K562 (cell line): ENCODE results near the gene SLC35D2. TPM values are rescaled to one million over a fixed set of nuclear protein-coding genes. Genes with fewer than 3 reads are reported as not detected.

Experiments
- CHCHD3 ChIP-seq: fragments of 250-450 bp; sonication (Bioruptor Pico); IDR thresholded peaks from 2 replicates; pipeline ENCODE4 v2.1.2; 2022; ENCODE audit warnings: mild to moderate bottlenecking
- CHD7 ChIP-seq: fragments of 200-600 bp; sonication (generic); IDR thresholded peaks from one replicate; pipeline ENCODE4 v1.6.1; 2012; ENCODE audit warnings: mild to moderate bottlenecking, low read depth, low read length, inconsistent platforms
- COPS2 ChIP-seq: fragments of 450-650 bp; conservative IDR thresholded peaks from 2 replicates; pipeline ENCODE4 v1.6.1; 2016; ENCODE audit warnings: mild to moderate bottlenecking, moderate library complexity
- E2F8 ChIP-seq: fragments of 450-650 bp; IDR thresholded peaks from 2 replicates; pipeline ENCODE4 v1.7.1; 2018; ENCODE audit warnings: mild to moderate bottlenecking, low read depth; ENCODE audit not compliant: partially characterized antibody
- GATAD2A ChIP-seq: fragments of 450-650 bp; IDR thresholded peaks from 2 replicates; pipeline ENCODE4 v1.6.1; 2017
- LCOR ChIP-seq: sonication (generic); formaldehyde crosslinking; IDR thresholded peaks from 2 replicates; pipeline ENCODE4 v1.8.0; 2022; ENCODE audit warnings: mild to moderate bottlenecking, missing genetic modification reagents
- NBN ChIP-seq: fragments of 450-650 bp; IDR thresholded peaks from 2 replicates; pipeline ENCODE4 v1.6.1; 2016; ENCODE audit warnings: low read depth, mild to moderate bottlenecking
- NFYB ChIP-seq: IDR thresholded peaks from 2 replicates; pipeline ENCODE4 v1.6.1; 2011; ENCODE audit warnings: mild to moderate bottlenecking, moderate library complexity; ENCODE audit not compliant: insufficient read length; ENCODE audit errors: extremely low read depth
- RBBP5 ChIP-seq: fragments of 200-600 bp; sonication (generic); IDR thresholded peaks from 2 replicates; pipeline ENCODE4 v1.6.1; 2012; ENCODE audit warnings: borderline replicate concordance, mild to moderate bottlenecking, low read length, control low read depth, inconsistent platforms; ENCODE audit not compliant: insufficient read depth, poor library complexity, severe bottlenecking
- ZNF274 ChIP-seq: IDR thresholded peaks from 2 replicates; pipeline ENCODE4 v1.6.1; 2011; ENCODE audit warnings: low read depth, mild to moderate bottlenecking, low read length, moderate library complexity, borderline replicate concordance
- polyA plus RNA-seq, 8 experiments: library from polyadenylated mRNA; depleted of rRNA in 4 of 8; stranded (reverse) in 5 of 8; unstranded in 3 of 8; fragments of >200 nt; fragmentation: Nextera tagmentation in 2 of 8; fragmentation: Illumina TruSeq in 1 of 8; extraction: Ambion mirVana in 2 of 8; extraction: Trizol in 1 of 8; gene quantifications; 2 replicates each; pipeline versions ENCODE4 v1.2.1 to v1.2.3, GENCODE V29; 2011 to 2014; ENCODE audit warnings: inconsistent platforms in 1 of 8, missing spikeins in 1 of 8
- total RNA-seq, 7 experiments: library from RNA; depleted of rRNA in 6 of 7; stranded (reverse); fragments of >200 nt in 6 of 7; fragmentation: Illumina TruSeq in 2 of 7; extraction: Trizol in 2 of 7; gene quantifications; 2 replicates each; pipeline versions ENCODE4 v1.2.1 to v1.2.3, GENCODE V29; 2011 to 2021; ENCODE audit warnings: low replicate concordance in 1 of 7
- TF ChIP-seq, protein P1 (sequence below): IDR thresholded peaks from 2 replicates; pipeline ENCODE4 v1.6.1; 2012; ENCODE audit warnings: low read depth, low read length, improper control_type of control experiment, borderline replicate concordance

The SLC35D2 gene
- total and polyA plus RNA-seq, 9 of the 15 experiments (the other 6 are each of a cell fraction or from before 2014, with no cell fraction given), result 2.9 to 14.9 (median 11.7) TPM

DNA sequence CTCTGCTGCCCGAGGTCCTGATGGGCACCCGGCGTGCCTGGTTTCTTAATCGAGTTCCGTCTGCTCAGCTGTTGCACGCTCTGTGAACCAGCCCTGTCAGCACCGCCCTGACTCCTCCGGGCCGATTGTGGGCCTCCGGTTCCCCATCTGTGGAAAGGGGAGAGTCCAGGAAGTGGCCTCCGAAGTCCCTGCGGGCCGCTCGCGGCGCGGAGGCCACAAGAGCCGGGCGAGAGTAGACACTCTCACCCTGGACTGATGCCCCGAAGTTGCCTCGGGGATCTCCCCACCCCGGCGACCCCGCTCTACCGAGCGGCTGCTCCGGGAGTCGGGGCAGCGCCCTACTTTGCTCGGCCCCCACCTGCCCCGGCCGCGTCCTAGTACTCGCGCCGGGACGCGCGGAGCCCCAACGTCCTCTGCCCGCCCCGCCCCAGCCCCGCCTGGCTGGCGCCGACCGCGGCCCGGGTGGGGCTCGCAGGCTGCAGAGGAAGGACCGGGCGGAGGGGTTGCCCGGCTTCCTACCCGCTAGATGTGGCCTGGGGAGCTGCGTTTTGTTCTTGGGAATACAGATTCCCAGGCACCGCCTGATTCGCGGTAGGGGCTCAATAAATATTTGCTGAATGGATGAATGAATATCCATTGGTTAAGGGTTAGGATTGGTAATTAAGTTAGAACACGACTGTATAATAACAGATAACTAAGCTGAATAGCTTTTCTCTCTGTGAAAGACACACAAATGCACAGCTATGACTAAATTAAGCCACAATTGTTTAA lies 35.6 kb upstream of the SLC35D2 start (continued):
- no peak for TF ChIP-seq E2F8
- TF ChIP-seq ZNF274, result no peak
- TF ChIP-seq NBN, result peak; percentile 67; the same call in 1 of the 2 replicates
- no peak for TF ChIP-seq NFYB
- TF ChIP-seq CHCHD3 (CRISPR knock-in tag), result no peak
- peak; percentile 85; the same call in 1 of the 2 replicates for TF ChIP-seq GATAD2A
- no peak for TF ChIP-seq CHD7
- no peak for TF ChIP-seq COPS2
- no peak for TF ChIP-seq LCOR (CRISPR knock-in tag)
- TF ChIP-seq RBBP5, result peak; percentile 68
- TF ChIP-seq, protein P1, sequence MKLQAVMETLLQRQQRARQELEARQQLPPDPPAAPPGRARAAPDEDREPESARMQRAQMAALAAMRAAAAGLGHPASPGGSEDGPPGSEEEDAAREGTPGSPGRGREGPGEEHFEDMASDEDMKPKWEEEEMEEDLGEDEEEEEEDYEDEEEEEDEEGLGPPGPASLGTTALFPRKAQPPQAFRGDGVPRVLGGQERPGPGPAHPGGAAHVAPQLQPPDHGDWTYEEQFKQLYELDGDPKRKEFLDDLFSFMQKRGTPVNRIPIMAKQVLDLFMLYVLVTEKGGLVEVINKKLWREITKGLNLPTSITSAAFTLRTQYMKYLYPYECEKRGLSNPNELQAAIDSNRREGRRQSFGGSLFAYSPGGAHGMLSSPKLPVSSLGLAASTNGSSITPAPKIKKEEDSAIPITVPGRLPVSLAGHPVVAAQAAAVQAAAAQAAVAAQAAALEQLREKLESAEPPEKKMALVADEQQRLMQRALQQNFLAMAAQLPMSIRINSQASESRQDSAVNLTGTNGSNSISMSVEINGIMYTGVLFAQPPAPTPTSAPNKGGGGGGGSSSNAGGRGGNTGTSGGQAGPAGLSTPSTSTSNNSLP, result 0 out of 2 replicates have a peak, but pooled peaks have one; percentile 48
